Tibial nerve (tissue), 4 donors: ENCODE results near the gene PANX1. TPM values are rescaled to one million over a fixed set of nuclear protein-coding genes. Genes with fewer than 3 reads are reported as not detected.

ENCODE experiments used
- DNase-seq, 2 donors: peaks; one replicate each; pipeline ENCODE4 v3.0.0-alpha.2; 2019; ENCODE audit warnings: low spot score in 2 of 2
- H3K27ac ChIP-seq, 4 donors: fragments of 200-600 bp; sonication (generic) in 3 of 4; one replicate each; pipeline ENCODE4 v1.5.1; 2017 to 2019; ENCODE audit warnings: mild to moderate bottlenecking in 1 of 4
- H3K27me3 ChIP-seq, 2 donors: fragments of 200-600 bp; sonication (generic) in 1 of 2; one replicate each; pipeline versions ENCODE4 v1.5.1 to v1.6.0; 2017 to 2019
- H3K36me3 ChIP-seq, 3 donors: fragments of 200-600 bp; sonication (generic); one replicate each; pipeline ENCODE4 v1.5.1; 2018 to 2019
- H3K4me1 ChIP-seq, 4 donors: fragments of 200-600 bp; sonication (generic) in 3 of 4; one replicate each; pipeline ENCODE4 v1.5.1; 2017 to 2019
- H3K4me3 ChIP-seq, 4 donors: fragments of 200-600 bp; sonication (generic) in 3 of 4; one replicate each; pipeline ENCODE4 v1.5.1; 2017 to 2019; ENCODE audit warnings: mild to moderate bottlenecking in 1 of 4, moderate library complexity in 1 of 4
- H3K9me3 ChIP-seq, 4 donors: fragments of 200-600 bp; sonication (generic) in 3 of 4; one replicate each; pipeline ENCODE4 v1.5.1; 2017 to 2019
- CTCF ChIP-seq, 5 experiments: fragments of 200-600 bp in 3 of 5; fragments of 450-650 bp in 2 of 5; sonication (generic) in 3 of 5; IDR thresholded peaks; one replicate each; pipeline ENCODE4 v1.5.1; 2016 to 2019; ENCODE audit warnings: antibody characterized with exemption in 5 of 5, mild to moderate bottlenecking in 3 of 5, moderate library complexity in 2 of 5
- EP300 ChIP-seq, 2 donors: sonication (generic); formaldehyde crosslinking; IDR thresholded peaks; one replicate each; pipeline ENCODE4 v1.6.1; 2017; ENCODE audit warnings: antibody characterized with exemption in 2 of 2, mild to moderate bottlenecking in 1 of 2
- POLR2A ChIP-seq, 2 donors: fragments of 450-650 bp; IDR thresholded peaks; one replicate each; pipeline ENCODE4 v1.6.1; 2017; ENCODE audit warnings: antibody characterized with exemption in 2 of 2, mild to moderate bottlenecking in 2 of 2, moderate library complexity in 2 of 2
- WGBS, 2 donors: methylation state at CpG; one replicate each; pipeline ENCODE4 v1.1.5; 2018; 5-methylcytosine and 5-hydroxymethylcytosine counted together
- total RNA-seq, 4 donors: library from RNA; depleted of rRNA; stranded (reverse); fragments of >200 nt; gene quantifications; one replicate each; pipeline ENCODE4 v1.1.0, GENCODE V29; 2016

PANX1 gene
- total RNA-seq, 4 donors from 2014 or later, result 17.5 to 36.6 (median 19.5) TPM

- Histone ChIP-seq H3K27me3 (no peaks in the 10 kb centered on the region), H3K4me3 (no peak overlapping the region), H3K36me3 (no peaks in the 10 kb centered on the region), H3K9me3 (no peaks in the 10 kb centered on the region), H3K4me1 (no peaks in the 10 kb centered on the region), H3K27ac (no peak overlapping the region)
- no peak for TF ChIP-seq POLR2A (IDR thresholded peaks at IDR 0.05)
- TF ChIP-seq EP300 (IDR thresholded peaks at IDR 0.05), result no peak
- no peak for TF ChIP-seq CTCF (IDR thresholded peaks at IDR 0.05)
- no peak for DNase-seq
- WGBS, 2 donors, result 63 to 71% methylated on average over 1 of the region's 1 CpG
Observed at GRCh38 chr11:94107363-94107762, 21.3 kb upstream of the PANX1 start.

- no peaks in the 10 kb centered on the region for H3K9me3 ChIP-seq
- TF ChIP-seq CTCF (IDR thresholded peaks at IDR 0.05) (no peak), POLR2A (IDR thresholded peaks at IDR 0.05) (no peak), EP300 (IDR thresholded peaks at IDR 0.05) (no peak)
- 57 to 73% methylated on average over 3 of the region's 3 CpGs for WGBS, 2 donors
- H3K4me1 ChIP-seq, result no peaks in the 10 kb centered on the region
- H3K27me3 ChIP-seq, result no peaks in the 10 kb centered on the region
- no peak overlapping the region for H3K4me3 ChIP-seq
- H3K27ac ChIP-seq, result no peak overlapping the region
- no peaks in the 10 kb centered on the region for H3K36me3 ChIP-seq
- no peak for DNase-seq
Observed at GRCh38 chr11:94111241-94111640, 17.4 kb upstream of the PANX1 start.

- Histone ChIP-seq H3K9me3 (no peaks in the 10 kb centered on the region), H3K36me3 (no peaks in the 10 kb centered on the region), H3K4me3 (no peak overlapping the region), H3K4me1 (no peaks in the 10 kb centered on the region), H3K27me3 (no peaks in the 10 kb centered on the region), H3K27ac (no peak overlapping the region)
- TF ChIP-seq CTCF (IDR thresholded peaks at IDR 0.05) (no peak), EP300 (IDR thresholded peaks at IDR 0.05) (no peak), POLR2A (IDR thresholded peaks at IDR 0.05) (no peak)
- no peak for DNase-seq
- 61 to 64% methylated on average over 3 of the region's 3 CpGs for WGBS, 2 donors
Observed at GRCh38 chr11:94111660-94112059, 17.0 kb upstream of the PANX1 start.

GRCh38 chr11:94112206-94112953 is 16.3 kb upstream of the PANX1 start:
- Histone ChIP-seq H3K27ac (no peak overlapping the region), H3K4me1 (no peaks in the 10 kb centered on the region)
- 47 to 56% methylated on average over 1 of the region's 1 CpG for WGBS, 2 donors

More at GRCh38 chr11:94112206-94112953, 16.3 kb upstream of the PANX1 start:
- Histone ChIP-seq H3K27me3 (no peaks in the 10 kb centered on the region), H3K36me3 (no peaks in the 10 kb centered on the region), H3K9me3 (no peaks in the 10 kb centered on the region), H3K4me3 (no peak overlapping the region)
- DNase-seq, result no peak
- no peak for TF ChIP-seq EP300 (IDR thresholded peaks at IDR 0.05)
- no peak for TF ChIP-seq CTCF (IDR thresholded peaks at IDR 0.05)
- no peak for TF ChIP-seq POLR2A (IDR thresholded peaks at IDR 0.05)
